DND-41 (cell line): Measurements from ENCODE around the gene F7.

ENCODE experiments used
- ATAC-seq: fragments of 200-7000 bp; cut with Tn5 transposase; 3 replicates; pipeline ENCODE4 v1.9.1; 2021; ENCODE audit warnings: low read depth; ENCODE audit not compliant: insufficient read depth
- DNase-seq: peaks from one replicate; pipeline ENCODE4 v3.0.0-alpha.2; 2020
- H2AFZ ChIP-seq: 2 replicates; pipeline ENCODE4 v1.6.0; 2012; ENCODE audit warnings: low read depth, low read length
- H3K27ac ChIP-seq: 2 replicates; pipeline ENCODE4 v1.5.1; 2012; ENCODE audit warnings: low read length, inconsistent platforms
- H3K27me3 ChIP-seq: fragments of 200-600 bp; sonication (generic); 2 replicates; pipeline ENCODE4 v1.6.0; 2012; ENCODE audit warnings: low read length, mild to moderate bottlenecking, inconsistent platforms; ENCODE audit not compliant: insufficient read depth, poor library complexity
- H3K36me3 ChIP-seq: 2 replicates; pipeline ENCODE4 v1.5.1; 2012; ENCODE audit warnings: low read length, inconsistent platforms; ENCODE audit not compliant: insufficient read depth
- H3K4me1 ChIP-seq: 2 replicates; pipeline ENCODE4 v1.5.1; 2012; ENCODE audit warnings: mild to moderate bottlenecking, low read length; ENCODE audit not compliant: insufficient read depth
- H3K4me2 ChIP-seq: 2 replicates; pipeline ENCODE4 v1.6.0; 2012; ENCODE audit warnings: mild to moderate bottlenecking, moderate library complexity, low read length, inconsistent platforms; ENCODE audit not compliant: insufficient read depth
- H3K4me3 ChIP-seq, 2 experiments: fragments of 200-600 bp in 1 of 2; shearing (Covaris generic) in 1 of 2; 2 replicates each; pipeline ENCODE4 v1.5.1; 2012 to 2016; ENCODE audit warnings: inconsistent platforms in 2 of 2, low read length in 2 of 2, mild to moderate bottlenecking in 2 of 2, low read depth in 1 of 2, moderate library complexity in 1 of 2
- H3K79me2 ChIP-seq: 2 replicates; pipeline ENCODE4 v1.6.0; 2012; ENCODE audit warnings: low read length, inconsistent platforms; ENCODE audit not compliant: insufficient read depth
- H3K9ac ChIP-seq: 2 replicates; pipeline ENCODE4 v1.6.0; 2012; ENCODE audit warnings: low read depth, mild to moderate bottlenecking, inconsistent platforms, low read length, moderate library complexity
- H3K9me3 ChIP-seq: 2 replicates; pipeline ENCODE4 v1.5.1; 2012; ENCODE audit warnings: low read length, moderate library complexity, mild to moderate bottlenecking, inconsistent platforms; ENCODE audit not compliant: insufficient read depth, severe bottlenecking
- H4K20me1 ChIP-seq: 2 replicates; pipeline ENCODE4 v1.6.0; 2012; ENCODE audit warnings: low read length; ENCODE audit not compliant: insufficient read depth
- EZH2 ChIP-seq: IDR thresholded peaks from 3 replicates; pipeline ENCODE4 v1.6.1; 2012; ENCODE audit warnings: borderline replicate concordance, low read depth, mild to moderate bottlenecking, moderate library complexity, low read length, inconsistent platforms; ENCODE audit not compliant: severe bottlenecking
- TF ChIP-seq, protein P1 (sequence below): IDR thresholded peaks from 2 replicates; pipeline ENCODE4 v1.5.1; 2012; ENCODE audit warnings: borderline replicate concordance, low read length, moderate library complexity, mild to moderate bottlenecking; ENCODE audit not compliant: poor library complexity, severe bottlenecking; ENCODE audit errors: extremely low read depth

F7 gene

DNA sequence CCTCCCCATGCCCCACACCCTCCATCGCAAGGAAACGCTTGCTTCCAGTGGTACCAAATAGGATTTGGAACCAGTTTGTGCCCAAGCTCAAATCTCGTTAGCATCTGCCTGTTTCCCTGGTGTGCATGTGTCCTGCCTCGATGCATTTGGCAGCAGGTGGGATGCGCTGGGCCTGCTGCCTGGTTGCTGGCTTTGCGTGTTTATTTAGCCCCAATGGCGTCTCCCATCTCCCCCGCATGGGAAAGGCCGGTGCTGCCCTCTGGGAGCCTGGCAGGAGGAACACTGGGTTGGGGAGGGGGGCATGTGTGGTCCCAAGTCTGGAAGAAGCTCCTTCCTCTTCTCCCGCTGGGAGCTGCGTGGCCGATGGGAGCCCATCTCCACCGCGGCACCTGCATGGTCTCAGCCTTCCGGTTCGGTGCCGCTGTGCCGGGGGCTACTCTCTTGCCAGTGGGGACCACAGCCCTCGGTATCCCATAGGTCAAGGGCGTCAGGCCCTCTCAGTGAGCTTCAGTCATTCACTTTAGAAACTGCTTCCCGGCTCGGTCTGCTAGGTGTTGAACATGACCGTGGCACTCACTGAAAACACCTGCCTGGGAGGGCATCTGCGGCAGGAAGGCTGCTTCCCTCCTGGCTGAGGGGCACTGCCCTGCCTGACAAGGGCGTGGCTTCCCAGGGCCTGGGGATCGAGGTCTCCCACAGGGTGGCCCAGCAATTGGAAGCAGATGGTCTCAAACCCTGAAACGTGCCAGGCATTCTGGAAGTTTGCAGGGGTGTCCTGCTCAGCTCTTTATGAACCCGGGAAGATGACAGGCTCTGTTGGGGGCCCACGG is 11.8 kb upstream of the F7 start:
- H2AFZ ChIP-seq, result no peak overlapping the region

GRCh38 chr13:113094410-113094800 is 11.2 kb upstream of the F7 start:
- no peak for ATAC-seq
- no peak overlapping the region for H3K4me2 ChIP-seq

More for the DNA sequence above, 11.8 kb upstream of the F7 start:
- H3K9ac ChIP-seq, result no peak overlapping the region
- no peak overlapping the region for H3K4me2 ChIP-seq
- H3K27ac ChIP-seq, result no peak overlapping the region
- TF ChIP-seq, protein P1, sequence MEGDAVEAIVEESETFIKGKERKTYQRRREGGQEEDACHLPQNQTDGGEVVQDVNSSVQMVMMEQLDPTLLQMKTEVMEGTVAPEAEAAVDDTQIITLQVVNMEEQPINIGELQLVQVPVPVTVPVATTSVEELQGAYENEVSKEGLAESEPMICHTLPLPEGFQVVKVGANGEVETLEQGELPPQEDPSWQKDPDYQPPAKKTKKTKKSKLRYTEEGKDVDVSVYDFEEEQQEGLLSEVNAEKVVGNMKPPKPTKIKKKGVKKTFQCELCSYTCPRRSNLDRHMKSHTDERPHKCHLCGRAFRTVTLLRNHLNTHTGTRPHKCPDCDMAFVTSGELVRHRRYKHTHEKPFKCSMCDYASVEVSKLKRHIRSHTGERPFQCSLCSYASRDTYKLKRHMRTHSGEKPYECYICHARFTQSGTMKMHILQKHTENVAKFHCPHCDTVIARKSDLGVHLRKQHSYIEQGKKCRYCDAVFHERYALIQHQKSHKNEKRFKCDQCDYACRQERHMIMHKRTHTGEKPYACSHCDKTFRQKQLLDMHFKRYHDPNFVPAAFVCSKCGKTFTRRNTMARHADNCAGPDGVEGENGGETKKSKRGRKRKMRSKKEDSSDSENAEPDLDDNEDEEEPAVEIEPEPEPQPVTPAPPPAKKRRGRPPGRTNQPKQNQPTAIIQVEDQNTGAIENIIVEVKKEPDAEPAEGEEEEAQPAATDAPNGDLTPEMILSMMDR, result no peak
- TF ChIP-seq EZH2, result no peak
- no peaks in the 10 kb centered on the region for H3K9me3 ChIP-seq
- H3K27me3 ChIP-seq, result no peaks in the 10 kb centered on the region
- H3K36me3 ChIP-seq, result no peaks in the 10 kb centered on the region
- no peaks in the 10 kb centered on the region for H3K4me1 ChIP-seq
- DNase-seq (no peak), ATAC-seq (no peak)
- H3K4me3 ChIP-seq, result no peak overlapping the region
- no peaks in the 10 kb centered on the region for H3K79me2 ChIP-seq
- H4K20me1 ChIP-seq, result peaks cover 5% of the 10 kb centered on the region

GRCh38 chr13:113095146-113096051 is 10.2 kb upstream of the F7 start:
- H3K4me2 ChIP-seq, result no peak overlapping the region
- H3K79me2 ChIP-seq, result no peaks in the 10 kb centered on the region
- H2AFZ ChIP-seq, result no peak overlapping the region
- H3K36me3 ChIP-seq, result no peaks in the 10 kb centered on the region
- no peaks in the 10 kb centered on the region for H3K27me3 ChIP-seq
- no peak for TF ChIP-seq EZH2
- TF ChIP-seq, protein P1, result no peak
- DNase-seq (no peak), ATAC-seq (no peak)
- peaks cover 5% of the 10 kb centered on the region for H4K20me1 ChIP-seq
- no peaks in the 10 kb centered on the region for H3K9me3 ChIP-seq
- no peak overlapping the region for H3K4me3 ChIP-seq
- no peak overlapping the region for H3K27ac ChIP-seq
- no peaks in the 10 kb centered on the region for H3K4me1 ChIP-seq
- H3K9ac ChIP-seq, result no peak overlapping the region

More at GRCh38 chr13:113094410-113094800, 11.2 kb upstream of the F7 start:
- H3K36me3 ChIP-seq, result no peaks in the 10 kb centered on the region
- no peak for DNase-seq
- H3K27ac ChIP-seq, result no peak overlapping the region
- no peak overlapping the region for H2AFZ ChIP-seq
- H3K27me3 ChIP-seq, result no peaks in the 10 kb centered on the region
- H3K9me3 ChIP-seq, result no peaks in the 10 kb centered on the region
- H4K20me1 ChIP-seq, result peaks cover 5% of the 10 kb centered on the region
- H3K9ac ChIP-seq, result no peak overlapping the region
- TF ChIP-seq, protein P1, result no peak
- no peak for TF ChIP-seq EZH2
- no peak overlapping the region for H3K4me3 ChIP-seq
- no peaks in the 10 kb centered on the region for H3K4me1 ChIP-seq
- H3K79me2 ChIP-seq, result no peaks in the 10 kb centered on the region
